ENCODE data around the gene LRRC9.

DNA sequence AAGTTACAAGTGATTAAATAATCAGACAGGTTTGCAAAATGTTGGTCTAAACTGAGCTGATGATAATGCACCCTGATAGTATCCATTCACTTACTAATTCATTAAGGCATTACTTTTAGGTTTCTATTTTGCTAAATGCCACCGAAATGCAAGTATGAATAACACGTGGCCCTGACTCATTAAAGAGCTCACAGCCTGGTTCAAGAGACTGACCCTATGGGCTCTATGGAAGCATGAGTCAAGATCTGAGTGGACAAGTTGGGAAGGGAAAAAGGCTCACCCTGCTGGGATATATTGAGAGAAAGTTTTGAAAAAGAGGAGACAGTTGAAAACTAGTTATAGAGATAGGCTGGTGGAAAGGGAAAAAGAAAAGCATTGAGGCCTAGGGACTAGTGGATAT is 14.8 kb upstream of the LRRC9 start:
- TF ChIP-seq, protein P1, sequence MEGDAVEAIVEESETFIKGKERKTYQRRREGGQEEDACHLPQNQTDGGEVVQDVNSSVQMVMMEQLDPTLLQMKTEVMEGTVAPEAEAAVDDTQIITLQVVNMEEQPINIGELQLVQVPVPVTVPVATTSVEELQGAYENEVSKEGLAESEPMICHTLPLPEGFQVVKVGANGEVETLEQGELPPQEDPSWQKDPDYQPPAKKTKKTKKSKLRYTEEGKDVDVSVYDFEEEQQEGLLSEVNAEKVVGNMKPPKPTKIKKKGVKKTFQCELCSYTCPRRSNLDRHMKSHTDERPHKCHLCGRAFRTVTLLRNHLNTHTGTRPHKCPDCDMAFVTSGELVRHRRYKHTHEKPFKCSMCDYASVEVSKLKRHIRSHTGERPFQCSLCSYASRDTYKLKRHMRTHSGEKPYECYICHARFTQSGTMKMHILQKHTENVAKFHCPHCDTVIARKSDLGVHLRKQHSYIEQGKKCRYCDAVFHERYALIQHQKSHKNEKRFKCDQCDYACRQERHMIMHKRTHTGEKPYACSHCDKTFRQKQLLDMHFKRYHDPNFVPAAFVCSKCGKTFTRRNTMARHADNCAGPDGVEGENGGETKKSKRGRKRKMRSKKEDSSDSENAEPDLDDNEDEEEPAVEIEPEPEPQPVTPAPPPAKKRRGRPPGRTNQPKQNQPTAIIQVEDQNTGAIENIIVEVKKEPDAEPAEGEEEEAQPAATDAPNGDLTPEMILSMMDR (IDR thresholded peaks at IDR 0.05): no peak
- TF ChIP-seq EZH2 (IDR thresholded peaks at IDR 0.05; ENCODE audit: borderline replicate concordance, insufficient read depth, low read depth, low read length, poor library complexity, severe bottlenecking): no peak

Data from B cell (primary cell).